Measurements from ENCODE around the gene CDH23.
A peak's percentile ranks its signal among the peaks of the same experiment; 100 is the strongest.

- TF ChIP-seq CTCF (conservative IDR thresholded peaks at IDR 0.05 in 1 of 2, IDR thresholded peaks at IDR 0.05 in 1 of 2; ENCODE audit: low read depth in 1 of 2, low read length in 2 of 2) (peak; percentile 25 to 32), EZH2 (IDR thresholded peaks at IDR 0.05; ENCODE audit: low read length, missing control alignments) (no peak)
Observed at GRCh38 chr10:71547876-71548846, 151.4 kb downstream of the CDH23 start.

Measured in fibroblast of lung (primary cell).